HL-60 (cell line): Measurements from ENCODE around the gene PCGF3.

Source experiments
- GABPA ChIP-seq: IDR thresholded peaks from 2 replicates; pipeline ENCODE4 v1.6.1; 2012; ENCODE audit warnings: low read depth
- POLR2AphosphoS5 ChIP-seq: IDR thresholded peaks from 2 replicates; pipeline ENCODE4 v1.6.1; 2012; ENCODE audit warnings: low read depth
- SPI1 ChIP-seq: IDR thresholded peaks from 2 replicates; pipeline ENCODE4 v1.6.1; 2012; ENCODE audit warnings: low read depth, mild to moderate bottlenecking, borderline replicate concordance
- TF ChIP-seq, protein P1 (sequence below): IDR thresholded peaks from one replicate; pipeline ENCODE4 v1.5.1; 2011; ENCODE audit warnings: low read length, control low read depth, inconsistent platforms; ENCODE audit not compliant: insufficient read depth
- TF ChIP-seq, protein P2 (sequence below): IDR thresholded peaks from 2 replicates; pipeline ENCODE4 v1.6.1; 2012; ENCODE audit warnings: low read depth; ENCODE audit not compliant: insufficient replicate concordance

DNA sequence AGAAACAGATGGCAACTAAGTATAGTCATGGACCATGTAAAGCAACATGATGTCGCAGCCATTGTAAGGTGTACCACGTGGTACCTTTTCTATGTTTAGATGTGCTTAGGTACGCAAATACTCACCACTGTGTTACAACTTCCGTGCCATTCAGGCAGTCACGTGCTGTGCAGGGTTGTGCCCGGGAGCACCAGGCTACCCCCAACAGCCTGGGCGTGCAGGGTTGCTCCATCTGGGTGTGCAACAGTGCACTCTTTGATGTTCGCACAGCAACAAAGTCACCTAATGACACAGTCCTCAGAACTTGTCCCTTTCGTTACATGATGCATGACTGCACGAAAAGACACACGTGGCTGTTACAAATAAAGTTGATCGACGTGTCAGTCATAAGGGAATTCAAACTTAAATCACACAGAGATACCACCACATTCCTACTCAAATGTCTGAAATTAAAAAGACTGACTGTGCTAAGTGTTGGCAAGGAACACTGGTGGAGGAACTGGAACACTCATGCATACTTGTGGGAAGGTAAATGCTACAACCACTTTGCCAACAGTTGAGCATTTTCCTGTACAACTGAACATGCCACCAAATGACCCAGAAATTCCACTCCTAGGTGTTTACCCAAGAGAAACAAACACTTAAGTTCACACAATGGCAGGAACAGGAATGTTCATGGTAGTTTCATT, 95.9 kb downstream of the PCGF3 start:
- TF ChIP-seq, protein P1, sequence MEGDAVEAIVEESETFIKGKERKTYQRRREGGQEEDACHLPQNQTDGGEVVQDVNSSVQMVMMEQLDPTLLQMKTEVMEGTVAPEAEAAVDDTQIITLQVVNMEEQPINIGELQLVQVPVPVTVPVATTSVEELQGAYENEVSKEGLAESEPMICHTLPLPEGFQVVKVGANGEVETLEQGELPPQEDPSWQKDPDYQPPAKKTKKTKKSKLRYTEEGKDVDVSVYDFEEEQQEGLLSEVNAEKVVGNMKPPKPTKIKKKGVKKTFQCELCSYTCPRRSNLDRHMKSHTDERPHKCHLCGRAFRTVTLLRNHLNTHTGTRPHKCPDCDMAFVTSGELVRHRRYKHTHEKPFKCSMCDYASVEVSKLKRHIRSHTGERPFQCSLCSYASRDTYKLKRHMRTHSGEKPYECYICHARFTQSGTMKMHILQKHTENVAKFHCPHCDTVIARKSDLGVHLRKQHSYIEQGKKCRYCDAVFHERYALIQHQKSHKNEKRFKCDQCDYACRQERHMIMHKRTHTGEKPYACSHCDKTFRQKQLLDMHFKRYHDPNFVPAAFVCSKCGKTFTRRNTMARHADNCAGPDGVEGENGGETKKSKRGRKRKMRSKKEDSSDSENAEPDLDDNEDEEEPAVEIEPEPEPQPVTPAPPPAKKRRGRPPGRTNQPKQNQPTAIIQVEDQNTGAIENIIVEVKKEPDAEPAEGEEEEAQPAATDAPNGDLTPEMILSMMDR: no peak
- TF ChIP-seq GABPA (no peak), POLR2AphosphoS5 (no peak), SPI1 (no peak)
- TF ChIP-seq, protein P2, sequence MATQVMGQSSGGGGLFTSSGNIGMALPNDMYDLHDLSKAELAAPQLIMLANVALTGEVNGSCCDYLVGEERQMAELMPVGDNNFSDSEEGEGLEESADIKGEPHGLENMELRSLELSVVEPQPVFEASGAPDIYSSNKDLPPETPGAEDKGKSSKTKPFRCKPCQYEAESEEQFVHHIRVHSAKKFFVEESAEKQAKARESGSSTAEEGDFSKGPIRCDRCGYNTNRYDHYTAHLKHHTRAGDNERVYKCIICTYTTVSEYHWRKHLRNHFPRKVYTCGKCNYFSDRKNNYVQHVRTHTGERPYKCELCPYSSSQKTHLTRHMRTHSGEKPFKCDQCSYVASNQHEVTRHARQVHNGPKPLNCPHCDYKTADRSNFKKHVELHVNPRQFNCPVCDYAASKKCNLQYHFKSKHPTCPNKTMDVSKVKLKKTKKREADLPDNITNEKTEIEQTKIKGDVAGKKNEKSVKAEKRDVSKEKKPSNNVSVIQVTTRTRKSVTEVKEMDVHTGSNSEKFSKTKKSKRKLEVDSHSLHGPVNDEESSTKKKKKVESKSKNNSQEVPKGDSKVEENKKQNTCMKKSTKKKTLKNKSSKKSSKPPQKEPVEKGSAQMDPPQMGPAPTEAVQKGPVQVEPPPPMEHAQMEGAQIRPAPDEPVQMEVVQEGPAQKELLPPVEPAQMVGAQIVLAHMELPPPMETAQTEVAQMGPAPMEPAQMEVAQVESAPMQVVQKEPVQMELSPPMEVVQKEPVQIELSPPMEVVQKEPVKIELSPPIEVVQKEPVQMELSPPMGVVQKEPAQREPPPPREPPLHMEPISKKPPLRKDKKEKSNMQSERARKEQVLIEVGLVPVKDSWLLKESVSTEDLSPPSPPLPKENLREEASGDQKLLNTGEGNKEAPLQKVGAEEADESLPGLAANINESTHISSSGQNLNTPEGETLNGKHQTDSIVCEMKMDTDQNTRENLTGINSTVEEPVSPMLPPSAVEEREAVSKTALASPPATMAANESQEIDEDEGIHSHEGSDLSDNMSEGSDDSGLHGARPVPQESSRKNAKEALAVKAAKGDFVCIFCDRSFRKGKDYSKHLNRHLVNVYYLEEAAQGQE: no peak
